Karpas-422 (cell line): ENCODE measurements around the gene ZBTB26. TPM values are rescaled to one million over a fixed set of nuclear protein-coding genes. Genes with fewer than 3 reads are reported as not detected.
A peak's percentile ranks its signal among the peaks of the same experiment; 100 is the strongest.

Source experiments
- DNase-seq: peaks from one replicate; pipeline ENCODE4 v3.0.0-alpha.2; 2015
- H2AFZ ChIP-seq: fragments of 200-600 bp; sonication (generic); 2 replicates; pipeline ENCODE4 v1.6.1; 2014; ENCODE audit warnings: antibody characterized with exemption, low read length, mixed read lengths
- H3K27ac ChIP-seq: fragments of 200-600 bp; sonication (generic); 2 replicates; pipeline ENCODE4 v1.5.1; 2014; ENCODE audit warnings: mild to moderate bottlenecking, low read length, moderate library complexity
- H3K27me3 ChIP-seq: fragments of 200-600 bp; sonication (generic); 2 replicates; pipeline ENCODE4 v1.6.1; 2014; ENCODE audit warnings: low read length, mixed read lengths
- H3K36me3 ChIP-seq: fragments of 200-600 bp; sonication (generic); 2 replicates; pipeline ENCODE4 v1.6.1; 2014; ENCODE audit warnings: low read length, mixed read lengths; ENCODE audit not compliant: insufficient read depth
- H3K4me1 ChIP-seq: fragments of 200-600 bp; sonication (generic); 2 replicates; pipeline ENCODE4 v1.6.1; 2014; ENCODE audit warnings: mild to moderate bottlenecking, low read length, mixed read lengths
- H3K4me2 ChIP-seq: fragments of 200-600 bp; sonication (generic); 2 replicates; pipeline ENCODE4 v1.6.1; 2014; ENCODE audit warnings: low read length, low read depth, mild to moderate bottlenecking; ENCODE audit not compliant: poor library complexity, severe bottlenecking
- H3K4me3 ChIP-seq: fragments of 200-600 bp; sonication (generic); 2 replicates; pipeline ENCODE4 v1.5.1; 2014; ENCODE audit warnings: mild to moderate bottlenecking, antibody characterized with exemption, low read length, mixed read lengths
- H3K79me2 ChIP-seq: fragments of 200-600 bp; sonication (generic); 2 replicates; pipeline ENCODE4 v1.6.1; 2014; ENCODE audit warnings: mild to moderate bottlenecking, low read length, mixed read lengths
- H3K9ac ChIP-seq: fragments of 200-600 bp; sonication (generic); 2 replicates; pipeline ENCODE4 v1.6.0; 2014; ENCODE audit warnings: low read length
- H3K9me2 ChIP-seq: fragments of 200-600 bp; sonication (generic), shearing (Covaris generic); replicated peaks from 2 replicates; pipeline ENCODE4 v1.6.0; 2014; ENCODE audit warnings: mild to moderate bottlenecking, low read length, moderate library complexity; ENCODE audit not compliant: insufficient read depth
- H3K9me3 ChIP-seq: fragments of 300-700, 200-600 bp; sonication (generic); 2 replicates; pipeline ENCODE4 v1.6.1; 2014; ENCODE audit warnings: low read length, mixed read lengths
- H4K20me1 ChIP-seq: fragments of 200-600 bp; sonication (generic); 2 replicates; pipeline ENCODE4 v1.6.1; 2014; ENCODE audit warnings: mild to moderate bottlenecking, antibody characterized with exemption, low read length, low read depth; ENCODE audit not compliant: insufficient read depth
- total RNA-seq: library from RNA; depleted of rRNA; stranded (reverse); fragments of >200 nt; shearing (Covaris generic); gene quantifications from 2 replicates; pipeline ENCODE4 v1.2.3, GENCODE V29; 2014; ENCODE audit warnings: low replicate concordance

ZBTB26 gene
- total RNA-seq, 1 experiment from 2014 or later: 21.8 TPM

- no peak for DNase-seq
- H4K20me1 ChIP-seq: no peaks in the 10 kb centered on the region
- no peaks in the 10 kb centered on the region for H3K9me2 ChIP-seq
- no peaks in the 10 kb centered on the region for H3K27me3 ChIP-seq
- peaks cover 7% of the 10 kb centered on the region for H3K4me1 ChIP-seq
- H3K79me2 ChIP-seq: peaks cover 97% of the 10 kb centered on the region
- H3K36me3 ChIP-seq: peaks cover 25% of the 10 kb centered on the region; the same call in 1 of the 2 replicates
- H3K4me2 ChIP-seq: no peak overlapping the region
- no peaks in the 10 kb centered on the region for H3K9me3 ChIP-seq
- H3K27ac ChIP-seq: no peak overlapping the region
- H2AFZ ChIP-seq: no peak overlapping the region
- no peak overlapping the region for H3K4me3 ChIP-seq
- H3K9ac ChIP-seq: no peak overlapping the region
Measured at GRCh38 chr9:122949696-122950095, 18.4 kb upstream of the ZBTB26 start.

- Histone ChIP-seq H3K4me2 (no peak overlapping the region), H3K9ac (no peak overlapping the region), H3K9me2 (no peaks in the 10 kb centered on the region), H3K4me1 (peaks cover 4% of the 10 kb centered on the region), H3K79me2 (peaks cover 97% of the 10 kb centered on the region), H4K20me1 (no peaks in the 10 kb centered on the region), H3K27me3 (no peaks in the 10 kb centered on the region), H2AFZ (no peak overlapping the region), H3K9me3 (no peaks in the 10 kb centered on the region), H3K27ac (no peak overlapping the region), H3K4me3 (no peak overlapping the region), H3K36me3 (peaks cover 27% of the 10 kb centered on the region; the same call in 1 of the 2 replicates)
- DNase-seq: no peak
Measured at GRCh38 chr9:122948313-122948712, 17.0 kb upstream of the ZBTB26 start.

GRCh38 chr9:122946461-122947005 is 15.2 kb upstream of the ZBTB26 start:
- H3K36me3 ChIP-seq: peaks cover 27% of the 10 kb centered on the region; the same call in 1 of the 2 replicates
- H3K4me1 ChIP-seq: peaks cover 16% of the 10 kb centered on the region
- no peak overlapping the region for H3K4me2 ChIP-seq
- no peak overlapping the region for H3K9ac ChIP-seq
- H3K79me2 ChIP-seq: peaks cover 100% of the 10 kb centered on the region
- H3K9me2 ChIP-seq: no peaks in the 10 kb centered on the region
- H4K20me1 ChIP-seq: peaks cover 5% of the 10 kb centered on the region
- H3K27me3 ChIP-seq: no peaks in the 10 kb centered on the region
- DNase-seq: no peak
- H3K9me3 ChIP-seq: no peaks in the 10 kb centered on the region
- no peak overlapping the region for H3K4me3 ChIP-seq
- no peak overlapping the region for H2AFZ ChIP-seq
- H3K27ac ChIP-seq: no peak overlapping the region

GRCh38 chr9:122944960-122945888 is 13.9 kb upstream of the ZBTB26 start:
- Histone ChIP-seq H3K4me3 (no peak overlapping the region), H3K9me3 (no peaks in the 10 kb centered on the region), H3K27ac (peak overlapping the region; percentile 41; the same call in 1 of the 2 replicates), H2AFZ (no peak overlapping the region), H3K4me2 (no peak overlapping the region), H3K4me1 (peaks cover 20% of the 10 kb centered on the region), H3K27me3 (no peaks in the 10 kb centered on the region), H3K9ac (no peak overlapping the region), H3K79me2 (peaks cover 96% of the 10 kb centered on the region), H3K9me2 (no peaks in the 10 kb centered on the region), H4K20me1 (peaks cover 8% of the 10 kb centered on the region), H3K36me3 (peaks cover 27% of the 10 kb centered on the region; the same call in 1 of the 2 replicates)
- DNase-seq: no peak

- Histone ChIP-seq H3K9ac (peak overlapping the region; percentile 81), H3K27me3 (no peaks in the 10 kb centered on the region), H3K4me2 (peak overlapping the region; percentile 93), H2AFZ (no peak overlapping the region), H3K4me3 (peak overlapping the region; percentile 88), H4K20me1 (peaks cover 8% of the 10 kb centered on the region), H3K9me3 (no peaks in the 10 kb centered on the region), H3K27ac (peak overlapping the region; percentile 53), H3K36me3 (peaks cover 18% of the 10 kb centered on the region), H3K4me1 (peaks cover 48% of the 10 kb centered on the region), H3K9me2 (no peaks in the 10 kb centered on the region), H3K79me2 (peaks cover 78% of the 10 kb centered on the region)
- DNase-seq: peak; percentile 52
Measured at GRCh38 chr9:122941582-122942234, 10.4 kb upstream of the ZBTB26 start.

- Histone ChIP-seq H3K36me3 (peaks cover 25% of the 10 kb centered on the region), H3K79me2 (peaks cover 78% of the 10 kb centered on the region), H3K9ac (peak within 1 kb of the TSS; percentile 81), H3K4me2 (peak within 1 kb of the TSS; percentile 93), H4K20me1 (peaks cover 8% of the 10 kb centered on the region), H2AFZ (0 out of 2 replicates have a peak within 1 kb of the TSS, but pooled peaks have one; percentile 18), H3K9me2 (no peaks in the 10 kb centered on the region), H3K27me3 (no peaks in the 10 kb centered on the region), H3K4me1 (peaks cover 48% of the 10 kb centered on the region), H3K27ac (peak within 1 kb of the TSS; percentile 88), H3K9me3 (no peaks in the 10 kb centered on the region), H3K4me3 (peak within 1 kb of the TSS; percentile 88)
- peak; percentile 99 for DNase-seq
Measured at GRCh38 chr9:122940749-122941581, 9.7 kb upstream of the ZBTB26 start, which contains the start of gene RABGAP1. Gene RABGAP1, plus strand, starts transcription at chr9:122941020. Its CDS starts 16,040 bp downstream, at chr9:122957060.

- peaks cover 45% of the 10 kb centered on the region for H3K4me1 ChIP-seq
Measured at GRCh38 chr9:122940454-122940748, 9.1 kb upstream of the ZBTB26 start.

More at GRCh38 chr9:122940454-122940748, 9.1 kb upstream of the ZBTB26 start:
- Histone ChIP-seq H2AFZ (0 out of 2 replicates have a peak overlapping the region, but pooled peaks have one; percentile 18), H3K9me2 (no peaks in the 10 kb centered on the region), H3K9ac (peak overlapping the region; percentile 81), H3K27me3 (no peaks in the 10 kb centered on the region), H3K4me3 (peak overlapping the region; percentile 79), H3K36me3 (peaks cover 22% of the 10 kb centered on the region), H3K9me3 (no peaks in the 10 kb centered on the region), H4K20me1 (peaks cover 8% of the 10 kb centered on the region), H3K79me2 (peaks cover 78% of the 10 kb centered on the region), H3K27ac (peak overlapping the region; percentile 88), H3K4me2 (peak overlapping the region; percentile 89)
- no peak for DNase-seq
